CD4-positive, alpha-beta T cell treated with Interleukin-4 for 1 hour (primary cell): ENCODE results near the gene NHLH2.

Experiments used
- DNase-seq, 2 donors: peaks; one replicate each; pipeline ENCODE4 v3.0.0-alpha.2; 2020 to 2022

The NHLH2 gene

GRCh38 chr1:115840605-115841460 is at the start of gene NHLH2:
NHLH2 (minus strand) TSS chr1:115841126; CDS start chr1:115838372, 2,754 bp downstream.
- no peak for DNase-seq

- DNase-seq, result no peak
Measured at GRCh38 chr1:115890580-115890979, 49.7 kb upstream of the NHLH2 start.

GRCh38 chr1:115888976-115889375 is 48.0 kb upstream of the NHLH2 start:
- DNase-seq, result no peak

- no peak for DNase-seq
Measured at GRCh38 chr1:115882913-115883902, 42.3 kb upstream of the NHLH2 start.

- DNase-seq, result no peak
Measured at GRCh38 chr1:115880981-115881672, 40.2 kb upstream of the NHLH2 start.

- no peak for DNase-seq
Measured at GRCh38 chr1:115879977-115880376, 39.1 kb upstream of the NHLH2 start.

GRCh38 chr1:115877511-115877910 is 36.6 kb upstream of the NHLH2 start:
- no peak for DNase-seq

- no peak for DNase-seq
Measured at GRCh38 chr1:115874904-115875303, 34.0 kb upstream of the NHLH2 start.

GRCh38 chr1:115874497-115874896 is 33.6 kb upstream of the NHLH2 start:
- DNase-seq, result no peak

- no peak for DNase-seq
Measured at GRCh38 chr1:115873184-115873583, 32.3 kb upstream of the NHLH2 start.

GRCh38 chr1:115869064-115869463 is 28.1 kb upstream of the NHLH2 start:
- DNase-seq, result no peak

- DNase-seq, result no peak
Measured at GRCh38 chr1:115867216-115867615, 26.3 kb upstream of the NHLH2 start.

- DNase-seq, result no peak
Measured at GRCh38 chr1:115865704-115866380, 24.9 kb upstream of the NHLH2 start.

- no peak for DNase-seq
Measured at GRCh38 chr1:115862403-115862802, 21.5 kb upstream of the NHLH2 start.

- no peak for DNase-seq
Measured at GRCh38 chr1:115854005-115854404, 13.1 kb upstream of the NHLH2 start.

- no peak for DNase-seq
Measured at GRCh38 chr1:115850937-115851336, 10.0 kb upstream of the NHLH2 start.

- DNase-seq, result no peak
Measured at GRCh38 chr1:115847787-115848186, 6.9 kb upstream of the NHLH2 start.

GRCh38 chr1:115842948-115843347 is 2.0 kb upstream of the NHLH2 start:
- DNase-seq, result no peak

GRCh38 chr1:115839679-115840237 is 1.2 kb downstream of the NHLH2 start:
- DNase-seq, result no peak

- DNase-seq, result no peak
Measured at GRCh38 chr1:115839029-115839678, 1.8 kb downstream of the NHLH2 start.

GRCh38 chr1:115838431-115839028 is 2.4 kb downstream of the NHLH2 start:
- DNase-seq, result no peak
